H1 (cell line): ENCODE data around the gene ZNF282. TPM values are rescaled to one million over a fixed set of nuclear protein-coding genes. Genes with fewer than 3 reads are reported as not detected.

Experiments
- BACH1 ChIP-seq: IDR thresholded peaks from 2 replicates; pipeline ENCODE4 v1.6.1; 2012; ENCODE audit warnings: low read length, improper control_type of control experiment
- GABPA ChIP-seq: IDR thresholded peaks from 2 replicates; pipeline ENCODE4 v1.6.1; 2011; ENCODE audit warnings: mild to moderate bottlenecking, low read length, moderate library complexity, borderline replicate concordance; ENCODE audit not compliant: insufficient read depth
- NANOG ChIP-seq: IDR thresholded peaks from 2 replicates; pipeline ENCODE4 v1.6.1; 2011; ENCODE audit warnings: low read length, low read depth, mild to moderate bottlenecking, inconsistent platforms; ENCODE audit not compliant: insufficient read depth, poor library complexity, severe bottlenecking
- POLR2A ChIP-seq, 2 experiments: IDR thresholded peaks; 1 replicate in 1 of 2; 2 replicates in 1 of 2; pipeline ENCODE4 v1.6.1; 2011; ENCODE audit warnings: low read depth in 2 of 2, low read length in 2 of 2, mild to moderate bottlenecking in 2 of 2; ENCODE audit errors: control extremely low read depth in 1 of 2
- polyA plus RNA-seq, 7 experiments: library from polyadenylated mRNA; depleted of rRNA in 3 of 7; stranded (reverse) in 5 of 7; unstranded in 2 of 7; fragments of >200 nt in 5 of 7; fragments of 200-250 nt in 2 of 7; gene quantifications; 1 replicate in 5 of 7; 2 replicates in 1 of 7; 4 replicates in 1 of 7; pipeline versions ENCODE4 v1.2.1 to v1.2.3, GENCODE V29; 2011 to 2013; ENCODE audit warnings: missing spikeins in 2 of 7, mixed read lengths in 2 of 7
- total RNA-seq: library from RNA; stranded (reverse); fragmentation: NEBNext Ultra II Directional; extraction: Animal tissue kit (Norgen Biotek cat#: 25700); gene quantifications from 2 replicates; pipeline ENCODE4 v1.2.1, GENCODE V29; 2021

Gene ZNF282
- total and polyA plus RNA-seq, 2 of the 8 experiments (the other 6 are each of a cell fraction or from before 2014, with no cell fraction given): 16.9 to 36.3 TPM

GRCh38 chr7:149147072-149147751 lies 48.1 kb upstream of the ZNF282 start, which contains the start of gene ZNF398 (continued):
- TF ChIP-seq GABPA: no peak
- no peak for TF ChIP-seq NANOG
- no peak for TF ChIP-seq BACH1
- peak in 1 of 2 experiments; percentile 71; a peak in 2 of 3 replicates for TF ChIP-seq POLR2A (IDR thresholded peaks at IDR 0.05; ENCODE audit: control extremely low read depth in 1 of 2, low read depth in 2 of 2, low read length in 2 of 2)
- TF ChIP-seq, all 59 proteins: peak for 19
